H1 (cell line): ENCODE measurements around the gene THAP10. TPM values are rescaled to one million over a fixed set of nuclear protein-coding genes. Genes with fewer than 3 reads are reported as not detected.

Experiments used
- CTCF ChIA-PET: fragments of 300-600 bp; sonication (Branson Sonifier 250); formaldehyde crosslinking; loops from one replicate; lab custom pipeline; 2021; ENCODE audit not compliant: partially characterized antibody; lab: Charles Lee
- POLR2A ChIA-PET: fragments of 300-600 bp; sonication (Branson Sonifier 250); formaldehyde crosslinking; loops from one replicate; lab custom pipeline; 2021; ENCODE audit warnings: inconsistent platforms; ENCODE audit not compliant: partially characterized antibody; lab: Charles Lee
- DNase-seq, 2 experiments: peaks; one replicate each; pipeline versions ENCODE4 v3.0.0 to v3.0.0-alpha.2; 2010 to 2022; ENCODE audit warnings: low spot score in 2 of 2, low read depth in 1 of 2, mixed read lengths in 1 of 2
- FAIRE-seq: peaks from 2 replicates; lab custom pipeline; 2011; peaks lifted over from hg19 to GRCh38; lab: Jason Lieb, UNC
- H2AFZ ChIP-seq: 2 replicates; pipeline ENCODE4 v1.8.1; 2012; ENCODE audit warnings: low read length, inconsistent platforms
- H2AK5ac ChIP-seq: 2 replicates; pipeline ENCODE4 v1.6.1; 2013; ENCODE audit warnings: low read depth, low read length
- H2BK120ac ChIP-seq: replicated peaks from 2 replicates; pipeline ENCODE3; 2013; ENCODE audit warnings: low read depth, low read length, inconsistent platforms
- H2BK12ac ChIP-seq: 2 replicates; pipeline ENCODE4 v1.6.1; 2013; ENCODE audit warnings: low read depth, low read length
- H2BK15ac ChIP-seq: 2 replicates; pipeline ENCODE4 v1.6.1; 2013; ENCODE audit warnings: low read length
- H2BK20ac ChIP-seq: 2 replicates; pipeline ENCODE4 v1.6.1; 2013; ENCODE audit warnings: low read length
- H2BK5ac ChIP-seq: 2 replicates; pipeline ENCODE4 v1.6.1; 2013; ENCODE audit warnings: low read depth, low read length
- H3K14ac ChIP-seq: 2 replicates; pipeline ENCODE4 v1.6.1; 2013; ENCODE audit warnings: inconsistent platforms; ENCODE audit not compliant: insufficient read length
- H3K18ac ChIP-seq: 2 replicates; pipeline ENCODE4 v1.6.1; 2013; ENCODE audit warnings: low read length; ENCODE audit errors: extremely low read depth
- H3K23ac ChIP-seq: 2 replicates; pipeline ENCODE4 v1.6.1; 2013; ENCODE audit warnings: inconsistent platforms; ENCODE audit not compliant: insufficient read length
- H3K23me2 ChIP-seq: 2 replicates; pipeline ENCODE4 v1.6.1; 2013; ENCODE audit warnings: low read depth, low read length
- H3K27ac ChIP-seq: 2 replicates; pipeline ENCODE4 v1.6.1; 2011; ENCODE audit warnings: low read depth, low read length, inconsistent platforms
- H3K27me3 ChIP-seq, 4 experiments: replicated peaks in 1 of 4; 1 replicate in 1 of 4; 2 replicates in 3 of 4; pipeline versions ENCODE4 v1.6.1 to v1.8.1; 2011 to 2013; ENCODE audit warnings: low read length in 3 of 4, mild to moderate bottlenecking in 3 of 4, inconsistent platforms in 2 of 4, mixed read lengths in 2 of 4, moderate library complexity in 1 of 4; ENCODE audit not compliant: control insufficient read depth in 3 of 4, insufficient read depth in 3 of 4; ENCODE audit errors: extremely low read depth in 1 of 4
- H3K36me3 ChIP-seq, 4 experiments: 2 replicates each; pipeline versions ENCODE4 v1.6.1 to v1.8.1; 2011 to 2013; ENCODE audit warnings: mild to moderate bottlenecking in 4 of 4, low read length in 3 of 4, moderate library complexity in 2 of 4, control low read depth in 1 of 4, inconsistent platforms in 1 of 4; ENCODE audit not compliant: insufficient read depth in 4 of 4, control insufficient read depth in 2 of 4
- H3K4ac ChIP-seq: replicated peaks from 2 replicates; pipeline ENCODE3; 2013; ENCODE audit warnings: low read length, low read depth, mixed read lengths, inconsistent platforms; ENCODE audit not compliant: insufficient read length
- H3K4me1 ChIP-seq, 4 experiments: replicated peaks in 1 of 4; 1 replicate in 1 of 4; 2 replicates in 3 of 4; pipeline versions ENCODE4 v1.6.1 to v1.8.1; 2011 to 2013; ENCODE audit warnings: low read length in 3 of 4, inconsistent platforms in 2 of 4, mixed read lengths in 1 of 4; ENCODE audit not compliant: insufficient read depth in 4 of 4, control insufficient read depth in 3 of 4
- H3K4me2 ChIP-seq, 2 experiments: 2 replicates each; pipeline versions ENCODE4 v1.6.1 to v1.8.1; 2011 to 2013; ENCODE audit warnings: low read depth in 2 of 2, low read length in 2 of 2, control low read depth in 1 of 2, inconsistent platforms in 1 of 2, mild to moderate bottlenecking in 1 of 2; ENCODE audit not compliant: insufficient read depth in 1 of 2
- H3K4me3 ChIP-seq, 4 experiments: fragments of 200-600, 300-600 bp in 1 of 4; sonication (generic), shearing (Covaris generic), sonication (Bioruptor Twin) in 1 of 4; 2 replicates each; pipeline versions ENCODE4 v1.5.1 to v1.8.1; 2011 to 2016; ENCODE audit warnings: low read length in 4 of 4, low read depth in 3 of 4, control low read depth in 2 of 4, inconsistent platforms in 2 of 4, mild to moderate bottlenecking in 2 of 4, mixed read lengths in 1 of 4, moderate library complexity in 1 of 4; ENCODE audit not compliant: insufficient read depth in 2 of 4; ENCODE audit errors: extremely low read depth in 1 of 4
- H3K56ac ChIP-seq: replicated peaks from 2 replicates; pipeline ENCODE3; 2013; ENCODE audit warnings: low read depth, mild to moderate bottlenecking, mixed read lengths, low read length, inconsistent platforms; ENCODE audit not compliant: insufficient read length
- H3K79me1 ChIP-seq: 2 replicates; pipeline ENCODE4 v1.6.1; 2013; ENCODE audit warnings: low read depth, low read length, control low read depth
- H3K79me2 ChIP-seq, 2 experiments: 2 replicates each; pipeline versions ENCODE4 v1.6.1 to v1.8.1; 2012 to 2013; ENCODE audit warnings: low read length in 2 of 2, mild to moderate bottlenecking in 2 of 2, inconsistent platforms in 1 of 2; ENCODE audit not compliant: insufficient read depth in 2 of 2, control insufficient read depth in 1 of 2
- H3K9ac ChIP-seq, 4 experiments: replicated peaks in 1 of 4; 1 replicate in 1 of 4; 2 replicates in 3 of 4; pipeline versions ENCODE4 v1.6.1 to v1.8.1; 2011 to 2013; ENCODE audit warnings: low read depth in 3 of 4, low read length in 3 of 4, control low read depth in 2 of 4, mild to moderate bottlenecking in 2 of 4, moderate library complexity in 2 of 4, inconsistent platforms in 1 of 4; ENCODE audit errors: extremely low read depth in 1 of 4
- H3K9me3 ChIP-seq, 2 experiments: 2 replicates each; pipeline versions ENCODE4 v1.6.1 to v1.8.1; 2012 to 2013; ENCODE audit warnings: mild to moderate bottlenecking in 2 of 2, moderate library complexity in 2 of 2, control low read depth in 1 of 2, inconsistent platforms in 1 of 2, low read depth in 1 of 2, low read length in 1 of 2, mixed read lengths in 1 of 2; ENCODE audit not compliant: insufficient read depth in 2 of 2
- H4K20me1 ChIP-seq, 2 experiments: replicated peaks in 1 of 2; 2 replicates each; pipeline versions ENCODE3 to v1.8.1; 2011 to 2013; ENCODE audit warnings: inconsistent platforms in 2 of 2, low read length in 2 of 2, mild to moderate bottlenecking in 1 of 2; ENCODE audit not compliant: insufficient read depth in 2 of 2, control insufficient read depth in 1 of 2
- H4K5ac ChIP-seq: 2 replicates; pipeline ENCODE4 v1.6.1; 2013; ENCODE audit warnings: low read length, low read depth, mixed read lengths, inconsistent platforms; ENCODE audit not compliant: insufficient read length
- H4K8ac ChIP-seq: 2 replicates; pipeline ENCODE4 v1.8.0; 2013; ENCODE audit warnings: mild to moderate bottlenecking, moderate library complexity, low read length, inconsistent platforms; ENCODE audit not compliant: insufficient read depth; ENCODE audit errors: extremely low read depth
- H4K91ac ChIP-seq: replicated peaks from 2 replicates; pipeline ENCODE3; 2013; ENCODE audit warnings: low read length, mixed read lengths, inconsistent platforms; ENCODE audit not compliant: insufficient read length
- CEBPB ChIP-seq: IDR thresholded peaks from 2 replicates; pipeline ENCODE4 v1.6.1; 2012; ENCODE audit warnings: low read depth, low read length
- CHD2 ChIP-seq: IDR thresholded peaks from 2 replicates; pipeline ENCODE4 v1.6.1; 2012; ENCODE audit warnings: low read length, improper control_type of control experiment
- CTCF ChIP-seq, 3 experiments: IDR thresholded peaks; 1 replicate in 2 of 3; 2 replicates in 1 of 3; pipeline versions ENCODE4 v1.5.1 to v1.6.1; 2011; ENCODE audit warnings: low read length in 3 of 3, mild to moderate bottlenecking in 3 of 3, inconsistent platforms in 2 of 3, low read depth in 1 of 3, moderate library complexity in 1 of 3; ENCODE audit not compliant: insufficient read depth in 1 of 3; ENCODE audit errors: control extremely low read depth in 1 of 3
- EZH2 ChIP-seq: fragments of 200-600 bp; sonication (generic); IDR thresholded peaks from 2 replicates; pipeline ENCODE4 v1.7.1; 2012; ENCODE audit warnings: low read depth, mild to moderate bottlenecking, moderate library complexity, low read length, inconsistent platforms; ENCODE audit not compliant: severe bottlenecking
- KDM5A ChIP-seq: fragments of 200-600 bp; IDR thresholded peaks from 2 replicates; pipeline ENCODE4 v1.7.1; 2012; ENCODE audit warnings: mild to moderate bottlenecking, low read length, inconsistent platforms, mixed read lengths
- PHF8 ChIP-seq: fragments of 200-600 bp; sonication (generic); conservative IDR thresholded peaks from 2 replicates; pipeline ENCODE4 v1.7.1; 2012; ENCODE audit warnings: low read depth, mild to moderate bottlenecking, inconsistent platforms, low read length, moderate library complexity
- SAP30 ChIP-seq: fragments of 300-600 bp; sonication (generic); IDR thresholded peaks from 2 replicates; pipeline ENCODE4 v1.7.1; 2012; ENCODE audit warnings: low read length, moderate library complexity, mild to moderate bottlenecking, inconsistent platforms; ENCODE audit not compliant: insufficient read depth, insufficient replicate concordance
- SIRT6 ChIP-seq: IDR thresholded peaks from one replicate; pipeline ENCODE4 v1.7.1; 2012; ENCODE audit warnings: low read length, inconsistent platforms
- TAF7 ChIP-seq: optimal IDR thresholded peaks from 2 replicates; pipeline ENCODE3; 2011; ENCODE audit warnings: low read depth, mild to moderate bottlenecking, inconsistent platforms, low read length, moderate library complexity, borderline replicate concordance
- TBP ChIP-seq: IDR thresholded peaks from 2 replicates; pipeline ENCODE4 v1.6.1; 2011; ENCODE audit warnings: low read depth, low read length, improper control_type of control experiment
- YY1 ChIP-seq: IDR thresholded peaks from 2 replicates; pipeline ENCODE4 v1.6.1; 2011; ENCODE audit warnings: low read depth, mild to moderate bottlenecking, low read length
- WGBS, 2 experiments: shearing (Covaris generic) in 1 of 2; methylation state at CpG; one replicate each; pipeline versions ENCODE4 v1.1.6 to v1.1.7; 2013 to 2015; ENCODE audit warnings: low lambda C conversion rate in 2 of 2, mixed read lengths in 2 of 2, inconsistent platforms in 1 of 2, low coverage in 1 of 2, missing lambda C conversion rate in 1 of 2; ENCODE audit not compliant: insufficient replicate concordance in 2 of 2, insufficient coverage in 1 of 2, insufficient read length in 1 of 2; ENCODE audit errors: extremely low coverage in 1 of 2, missing lambda C conversion rate in 1 of 2; 5-methylcytosine and 5-hydroxymethylcytosine counted together
- polyA plus RNA-seq, 7 experiments: library from polyadenylated mRNA; depleted of rRNA in 3 of 7; stranded (reverse) in 5 of 7; unstranded in 2 of 7; fragments of >200 nt in 5 of 7; fragments of 200-250 nt in 2 of 7; gene quantifications; 1 replicate in 5 of 7; 2 replicates in 1 of 7; 4 replicates in 1 of 7; pipeline versions ENCODE4 v1.2.1 to v1.2.3, GENCODE V29; 2011 to 2013; ENCODE audit warnings: missing spikeins in 2 of 7, mixed read lengths in 2 of 7
- total RNA-seq: library from RNA; stranded (reverse); fragmentation: NEBNext Ultra II Directional; extraction: Animal tissue kit (Norgen Biotek cat#: 25700); gene quantifications from 2 replicates; pipeline ENCODE4 v1.2.1, GENCODE V29; 2021

Gene THAP10
- total and polyA plus RNA-seq, 2 of the 8 experiments (the other 6 are each of a cell fraction or from before 2014, with no cell fraction given) = 2.8 to 4.5 TPM

DNA sequence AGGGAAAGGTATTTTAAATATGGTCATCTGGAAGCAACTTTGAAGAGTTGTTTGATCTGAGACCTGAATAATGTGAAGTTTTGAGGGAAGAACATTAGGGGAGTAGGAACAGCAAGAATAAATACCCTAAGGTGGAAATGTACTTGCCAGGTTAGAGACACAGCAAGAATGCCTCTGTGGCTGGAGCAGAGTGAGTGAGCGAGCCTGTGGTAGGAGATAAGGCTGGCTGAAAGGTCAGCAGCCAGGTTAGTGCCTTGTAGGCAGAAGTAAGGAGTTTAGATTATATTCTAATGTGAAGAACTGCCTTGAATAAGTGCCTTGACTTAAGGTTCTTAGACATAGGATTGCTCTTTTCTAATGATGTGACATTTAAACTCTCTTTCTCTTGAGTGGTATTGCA is 18.7 kb upstream of the THAP10 start:
- Histone ChIP-seq H3K36me3 (no peaks in the 10 kb centered on the region), H3K9ac (no peak overlapping the region), H3K27me3 (no peaks in the 10 kb centered on the region), H2BK15ac (no peak overlapping the region), H3K79me1 (no peaks in the 10 kb centered on the region), H3K27ac (no peak overlapping the region), H2BK12ac (no peak overlapping the region), H3K79me2 (no peaks in the 10 kb centered on the region), H3K4me3 (no peak overlapping the region), H3K4ac (no peak overlapping the region), H2BK20ac (no peak overlapping the region), H4K8ac (no peak overlapping the region), H3K56ac (no peak overlapping the region), H4K5ac (no peak overlapping the region), H2AK5ac (no peak overlapping the region), H2AFZ (no peak overlapping the region), H3K4me1 (peaks cover 0 to 8% (median 0%) of the 10 kb centered on the region in 4 experiments; a peak in 1 of 7 replicates), H4K91ac (no peak overlapping the region), H3K14ac (no peak overlapping the region), H3K23me2 (no peaks in the 10 kb centered on the region; the same call in 1 of the 2 replicates), H3K4me2 (no peak overlapping the region), H3K9me3 (no peaks in the 10 kb centered on the region), H4K20me1 (no peaks in the 10 kb centered on the region), H2BK120ac (no peak overlapping the region), H3K23ac (no peak overlapping the region), H2BK5ac (no peak overlapping the region), H3K18ac (no peak overlapping the region)
- no peak for TF ChIP-seq CHD2
- no peak for TF ChIP-seq SAP30
- no peak for TF ChIP-seq CTCF (IDR thresholded peaks at IDR 0.05; ENCODE audit: control extremely low read depth in 1 of 3, insufficient read depth in 1 of 3, low read depth in 1 of 3, low read length in 3 of 3)
- TF ChIP-seq TAF7 = no peak
- TF ChIP-seq SIRT6 = no peak
- no peak for TF ChIP-seq YY1
- no peak for TF ChIP-seq CEBPB
- no peak for TF ChIP-seq TBP
- no peak for TF ChIP-seq PHF8
- TF ChIP-seq KDM5A = no peak
- no peak for TF ChIP-seq EZH2
- DNase-seq (no peak), FAIRE-seq (no peak)
- WGBS, 2 experiments = 93% methylated on average over 1 of the region's 1 CpG; no CpG with 5 or more reads in 1 of the 2 experiments
- ChIA-PET CTCF (no interaction called here), POLR2A (no interaction called here)
